GM12874 (cell line): Measurements from ENCODE around the gene TIMP3.

Experiments
- CTCF ChIP-seq: IDR thresholded peaks from 2 replicates; pipeline ENCODE4 v1.5.1; 2011; ENCODE audit warnings: low read depth, mild to moderate bottlenecking, control low read depth, low read length, moderate library complexity; ENCODE audit not compliant: insufficient read depth

TIMP3 gene

GRCh38 chr22:32789797-32790620, 11.5 kb upstream of the TIMP3 start:
- TF ChIP-seq CTCF = no peak

- TF ChIP-seq CTCF = no peak
These were observed 10.4 kb upstream of the TIMP3 start for GRCh38 chr22:32791056-32791455.

GRCh38 chr22:32791485-32791884, 10.0 kb upstream of the TIMP3 start:
- no peak for TF ChIP-seq CTCF

- no peak for TF ChIP-seq CTCF
These were observed 7.9 kb upstream of the TIMP3 start for GRCh38 chr22:32793589-32793988.

- TF ChIP-seq CTCF = no peak
These were observed 6.9 kb upstream of the TIMP3 start for GRCh38 chr22:32794449-32795213.

- no peak for TF ChIP-seq CTCF
These were observed 6.3 kb upstream of the TIMP3 start for GRCh38 chr22:32795214-32795596.

GRCh38 chr22:32796865-32797573, 4.5 kb upstream of the TIMP3 start:
- peak; percentile 76 for TF ChIP-seq CTCF
